ENCODE data around the gene IGFALS. TPM values are rescaled to one million over a fixed set of nuclear protein-coding genes. Genes with fewer than 3 reads are reported as not detected.

The IGFALS gene
- total and polyA plus RNA-seq, 2 experiments from 2014 or later: 0.16 TPM; not detected in 1

GRCh38 chr16:1770328-1771187 lies 22.9 kb downstream of the IGFALS start:
- Histone ChIP-seq H2AFZ (no peak overlapping the region), H3K36me3 (ENCODE audit: insufficient read depth) (no peaks in the 10 kb centered on the region), H3K9me2 (ENCODE audit: insufficient read depth) (no peaks in the 10 kb centered on the region), H4K20me1 (replicated peaks; ENCODE audit: insufficient read depth) (no peaks in the 10 kb centered on the region; the same call in 1 of the 2 replicates), H3K4me2 (peak overlapping the region; percentile 96), H3K4me1 (ENCODE audit: insufficient read depth) (peaks cover 4% of the 10 kb centered on the region), H3K79me2 (replicated peaks; ENCODE audit: insufficient read depth) (peaks cover 15% of the 10 kb centered on the region), H3F3A (replicated peaks; ENCODE audit: low read depth) (peaks cover 14% of the 10 kb centered on the region; the same call in 1 of the 2 replicates), H3K27ac (ENCODE audit: low read depth) (no peak overlapping the region), H3K4me3 (peak overlapping the region; percentile 97), H3K27me3 (ENCODE audit: insufficient read depth) (no peaks in the 10 kb centered on the region)
- Mint-ChIP-seq H3K4me3 (peak overlapping the region; percentile 99), H3K9me3 (peaks cover 4% of the 10 kb centered on the region; the same call in 1 of the 3 replicates), H3K27ac (peak overlapping the region; percentile 90), H3K27me3 (ENCODE audit: insufficient read depth, low read depth, poor library complexity) (peaks cover 27% of the 10 kb centered on the region), H3K4me1 (peaks cover 8% of the 10 kb centered on the region), H3K36me3 (ENCODE audit: low read depth) (peaks cover 21% of the 10 kb centered on the region)
- TF ChIP-seq CTCF (conservative IDR thresholded peaks at IDR 0.05; ENCODE audit: low read depth in 2 of 2) (no peak), CREB1 (CRISPR knock-in tag; IDR thresholded peaks at IDR 0.05; ENCODE audit: low read depth) (0 out of 2 replicates have a peak, but pooled peaks have one; percentile 13), POLR2AphosphoS5 (IDR thresholded peaks at IDR 0.05; ENCODE audit: low read depth) (peak; percentile 35), ZNF331 (CRISPR knock-in tag; IDR thresholded peaks at IDR 0.05; ENCODE audit: low read depth) (no peak)
- DNase-seq (ENCODE audit: low spot score) (peak; percentile 76), ATAC-seq (peak; percentile 24)

GRCh38 chr16:1769402-1770300 lies 23.9 kb downstream of the IGFALS start:
- Histone ChIP-seq H3F3A (replicated peaks; ENCODE audit: low read depth) (peaks cover 14% of the 10 kb centered on the region; the same call in 1 of the 2 replicates), H3K36me3 (ENCODE audit: insufficient read depth) (no peaks in the 10 kb centered on the region), H3K4me2 (peak overlapping the region; percentile 96), H3K79me2 (replicated peaks; ENCODE audit: insufficient read depth) (peaks cover 10% of the 10 kb centered on the region), H4K20me1 (replicated peaks; ENCODE audit: insufficient read depth) (no peaks in the 10 kb centered on the region; the same call in 1 of the 2 replicates), H3K9me2 (ENCODE audit: insufficient read depth) (no peaks in the 10 kb centered on the region), H3K4me1 (ENCODE audit: insufficient read depth) (peaks cover 4% of the 10 kb centered on the region), H2AFZ (no peak overlapping the region), H3K4me3 (peak overlapping the region; percentile 97), H3K27ac (ENCODE audit: low read depth) (no peak overlapping the region), H3K27me3 (ENCODE audit: insufficient read depth) (no peaks in the 10 kb centered on the region)
- H3K36me3 Mint-ChIP-seq (ENCODE audit: low read depth): peaks cover 23% of the 10 kb centered on the region
- peak overlapping the region; percentile 47; the same call in 1 of the 2 replicates for H3K27ac Mint-ChIP-seq
- ATAC-seq (no peak), DNase-seq (ENCODE audit: low spot score) (no peak)
- peaks cover 27% of the 10 kb centered on the region for H3K27me3 Mint-ChIP-seq (ENCODE audit: insufficient read depth, low read depth, poor library complexity)
- peak overlapping the region; percentile 99 for H3K4me3 Mint-ChIP-seq
- peaks cover 8% of the 10 kb centered on the region for H3K4me1 Mint-ChIP-seq
- TF ChIP-seq POLR2AphosphoS5 (IDR thresholded peaks at IDR 0.05; ENCODE audit: low read depth) (peak; percentile 22), EZH2 (IDR thresholded peaks at IDR 0.05; ENCODE audit: low read depth, unreplicated experiment) (no peak)
- peaks cover 4% of the 10 kb centered on the region; the same call in 1 of the 3 replicates for H3K9me3 Mint-ChIP-seq

Data from GM23338 (cell line).